ENCODE measurements around the gene SCFD2.

- TF ChIP-seq TAF1 (IDR thresholded peaks at IDR 0.05; ENCODE audit: low read depth) (no peak), CTCF (IDR thresholded peaks at IDR 0.05; ENCODE audit: poor library complexity, severe bottlenecking) (no peak), REST (IDR thresholded peaks at IDR 0.05; ENCODE audit: borderline replicate concordance) (no peak), POLR2AphosphoS5 (IDR thresholded peaks at IDR 0.05) (no peak), EZH2 (IDR thresholded peaks at IDR 0.05; ENCODE audit: borderline replicate concordance, insufficient read depth, low read length, poor library complexity, severe bottlenecking) (no peak), MXI1 (conservative IDR thresholded peaks at IDR 0.05; ENCODE audit: poor library complexity, severe bottlenecking) (no peak), RAD21 (conservative IDR thresholded peaks at IDR 0.05) (no peak), EP300 (conservative IDR thresholded peaks at IDR 0.05; ENCODE audit: poor library complexity, severe bottlenecking) (no peak)
These were observed 138.4 kb downstream of the SCFD2 start for GRCh38 chr4:53227451-53227850.
